ENCODE results near the gene TEAD4.

- TF ChIP-seq EZH2 (IDR thresholded peaks at IDR 0.05; ENCODE audit: borderline replicate concordance, low read length) (no peak), CTCF (conservative IDR thresholded peaks at IDR 0.05 in 1 of 2, IDR thresholded peaks at IDR 0.05 in 1 of 2; ENCODE audit: extremely low read depth in 1 of 2, insufficient read depth in 1 of 2, low read depth in 1 of 2, low read length in 2 of 2) (no peak)
These were observed 23.2 kb downstream of the TEAD4 start for GRCh38 chr12:2982361-2982760.

Data from mammary epithelial cell (primary cell).